Lower leg skin (tissue), 3 donors: ENCODE measurements around the gene OR5AU1.

Source experiments
- POLR2A ChIP-seq, 2 donors: fragments of 450-650 bp; IDR thresholded peaks; one replicate each; pipeline ENCODE4 v1.6.1; 2016 to 2017; ENCODE audit warnings: antibody characterized with exemption in 2 of 2, mild to moderate bottlenecking in 1 of 2, moderate library complexity in 1 of 2
- TF ChIP-seq, protein P1 (sequence below), 3 donors: fragments of 450-650 bp; IDR thresholded peaks; one replicate each; pipeline ENCODE4 v1.5.1; 2016; ENCODE audit warnings: antibody characterized with exemption in 3 of 3, mild to moderate bottlenecking in 3 of 3, moderate library complexity in 2 of 3

DNA sequence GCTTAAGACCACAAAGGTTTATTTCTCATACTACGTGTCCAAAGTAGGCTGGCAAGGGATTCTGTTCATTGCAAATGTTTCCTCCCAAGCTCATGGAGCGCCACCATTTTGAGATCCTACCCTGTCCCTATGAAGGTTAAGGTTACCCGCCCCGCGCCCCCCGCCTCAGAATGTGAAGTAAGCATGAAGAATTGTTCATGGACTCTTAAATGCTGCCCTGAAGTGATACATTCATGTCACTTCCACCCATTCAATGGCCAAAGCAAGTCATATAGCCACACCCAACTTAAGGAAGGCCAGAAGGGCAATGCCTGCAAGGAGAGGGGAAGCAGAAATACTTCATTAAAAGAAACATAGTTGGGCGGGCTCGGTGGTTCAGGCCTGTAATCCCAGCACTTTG, 50.8 kb downstream of the OR5AU1 start:
- TF ChIP-seq, protein P1, sequence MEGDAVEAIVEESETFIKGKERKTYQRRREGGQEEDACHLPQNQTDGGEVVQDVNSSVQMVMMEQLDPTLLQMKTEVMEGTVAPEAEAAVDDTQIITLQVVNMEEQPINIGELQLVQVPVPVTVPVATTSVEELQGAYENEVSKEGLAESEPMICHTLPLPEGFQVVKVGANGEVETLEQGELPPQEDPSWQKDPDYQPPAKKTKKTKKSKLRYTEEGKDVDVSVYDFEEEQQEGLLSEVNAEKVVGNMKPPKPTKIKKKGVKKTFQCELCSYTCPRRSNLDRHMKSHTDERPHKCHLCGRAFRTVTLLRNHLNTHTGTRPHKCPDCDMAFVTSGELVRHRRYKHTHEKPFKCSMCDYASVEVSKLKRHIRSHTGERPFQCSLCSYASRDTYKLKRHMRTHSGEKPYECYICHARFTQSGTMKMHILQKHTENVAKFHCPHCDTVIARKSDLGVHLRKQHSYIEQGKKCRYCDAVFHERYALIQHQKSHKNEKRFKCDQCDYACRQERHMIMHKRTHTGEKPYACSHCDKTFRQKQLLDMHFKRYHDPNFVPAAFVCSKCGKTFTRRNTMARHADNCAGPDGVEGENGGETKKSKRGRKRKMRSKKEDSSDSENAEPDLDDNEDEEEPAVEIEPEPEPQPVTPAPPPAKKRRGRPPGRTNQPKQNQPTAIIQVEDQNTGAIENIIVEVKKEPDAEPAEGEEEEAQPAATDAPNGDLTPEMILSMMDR (IDR thresholded peaks at IDR 0.05): no peak
- no peak for TF ChIP-seq POLR2A (IDR thresholded peaks at IDR 0.05)
